ENCODE data around the gene ARFGAP3. TPM values are rescaled to one million over a fixed set of nuclear protein-coding genes. Genes with fewer than 3 reads are reported as not detected.

ARFGAP3 gene
- total RNA-seq, 1 donor from 2014 or later = 59.1 TPM

GRCh38 chr22:42830161-42830560 is 26.9 kb downstream of the ARFGAP3 start:
- DNase-seq (ENCODE audit: extremely low spot score, unreplicated experiment) = peak; percentile 54
- TF ChIP-seq CTCF (IDR thresholded peaks at IDR 0.05) = no peak

GRCh38 chr22:42829302-42829701 is 27.8 kb downstream of the ARFGAP3 start:
- H3K27ac Mint-ChIP-seq (ENCODE audit: unreplicated experiment) = peak overlapping the region; percentile 29
- H3K9me3 Mint-ChIP-seq (ENCODE audit: unreplicated experiment) = no peaks in the 10 kb centered on the region
- no peak overlapping the region for H3K4me3 Mint-ChIP-seq (ENCODE audit: unreplicated experiment)
- peaks cover 5% of the 10 kb centered on the region for H3K4me1 Mint-ChIP-seq (ENCODE audit: unreplicated experiment)
- peak; percentile 19 for DNase-seq (ENCODE audit: extremely low spot score, unreplicated experiment)
- no peak for TF ChIP-seq CTCF (IDR thresholded peaks at IDR 0.05)
- H3K36me3 Mint-ChIP-seq (ENCODE audit: unreplicated experiment) = peaks cover 26% of the 10 kb centered on the region
- H3K27me3 Mint-ChIP-seq (ENCODE audit: unreplicated experiment) = no peaks in the 10 kb centered on the region

More at GRCh38 chr22:42830161-42830560, 26.9 kb downstream of the ARFGAP3 start:
- H3K27ac Mint-ChIP-seq (ENCODE audit: unreplicated experiment) = no peak overlapping the region
- no peaks in the 10 kb centered on the region for H3K9me3 Mint-ChIP-seq (ENCODE audit: unreplicated experiment)
- no peak overlapping the region for H3K4me3 Mint-ChIP-seq (ENCODE audit: unreplicated experiment)
- peaks cover 5% of the 10 kb centered on the region for H3K4me1 Mint-ChIP-seq (ENCODE audit: unreplicated experiment)
- H3K36me3 Mint-ChIP-seq (ENCODE audit: unreplicated experiment) = peaks cover 27% of the 10 kb centered on the region
- H3K27me3 Mint-ChIP-seq (ENCODE audit: unreplicated experiment) = no peaks in the 10 kb centered on the region

GRCh38 chr22:42825796-42826195 is 31.3 kb downstream of the ARFGAP3 start:
- TF ChIP-seq CTCF (IDR thresholded peaks at IDR 0.05) = no peak
- Mint-ChIP-seq H3K36me3 (ENCODE audit: unreplicated experiment) (peaks cover 37% of the 10 kb centered on the region), H3K27ac (ENCODE audit: unreplicated experiment) (no peak overlapping the region), H3K4me1 (ENCODE audit: unreplicated experiment) (peaks cover 7% of the 10 kb centered on the region), H3K4me3 (ENCODE audit: unreplicated experiment) (no peak overlapping the region), H3K9me3 (ENCODE audit: unreplicated experiment) (no peaks in the 10 kb centered on the region), H3K27me3 (ENCODE audit: unreplicated experiment) (no peaks in the 10 kb centered on the region)
- no peak for DNase-seq (ENCODE audit: extremely low spot score, unreplicated experiment)

- Mint-ChIP-seq H3K9me3 (ENCODE audit: unreplicated experiment) (no peaks in the 10 kb centered on the region), H3K27ac (ENCODE audit: unreplicated experiment) (no peak overlapping the region), H3K4me1 (ENCODE audit: unreplicated experiment) (peaks cover 34% of the 10 kb centered on the region), H3K36me3 (ENCODE audit: unreplicated experiment) (peaks cover 46% of the 10 kb centered on the region), H3K27me3 (ENCODE audit: unreplicated experiment) (no peaks in the 10 kb centered on the region), H3K4me3 (ENCODE audit: unreplicated experiment) (no peak overlapping the region)
- no peak for DNase-seq (ENCODE audit: extremely low spot score, unreplicated experiment)
- no peak for TF ChIP-seq CTCF (IDR thresholded peaks at IDR 0.05)
These were observed 35.7 kb downstream of the ARFGAP3 start for GRCh38 chr22:42821386-42821785.

- peaks cover 34% of the 10 kb centered on the region for H3K4me1 Mint-ChIP-seq (ENCODE audit: unreplicated experiment)
- H3K27me3 Mint-ChIP-seq (ENCODE audit: unreplicated experiment) = no peaks in the 10 kb centered on the region
- H3K4me3 Mint-ChIP-seq (ENCODE audit: unreplicated experiment) = no peak overlapping the region
- no peaks in the 10 kb centered on the region for H3K9me3 Mint-ChIP-seq (ENCODE audit: unreplicated experiment)
- H3K36me3 Mint-ChIP-seq (ENCODE audit: unreplicated experiment) = peaks cover 50% of the 10 kb centered on the region
- TF ChIP-seq CTCF (IDR thresholded peaks at IDR 0.05) = peak; percentile 65
- peak overlapping the region; percentile 82 for H3K27ac Mint-ChIP-seq (ENCODE audit: unreplicated experiment)
- peak; percentile 36 for DNase-seq (ENCODE audit: extremely low spot score, unreplicated experiment)
These were observed 36.9 kb downstream of the ARFGAP3 start for GRCh38 chr22:42820045-42820763.

Measured in osteocyte (in vitro differentiated cells).